Measurements from ENCODE around the gene ATF6B. TPM values are rescaled to one million over a fixed set of nuclear protein-coding genes. Genes with fewer than 3 reads are reported as not detected.

The ATF6B gene
- 10 to 100 TPM; 54.1 to 55.2 TPM for total RNA-seq

- ATAC-seq (peak; percentile 93), DNase-seq (peak; percentile 100)
- Mint-ChIP-seq H3K9me3 (no peaks in the 10 kb centered on the region), H3K27me3 (no peaks in the 10 kb centered on the region), H3K27ac (peak within 1 kb of the TSS; percentile 97), H3K36me3 (ENCODE audit: low read depth) (peaks cover 17% of the 10 kb centered on the region), H3K4me3 (peak within 1 kb of the TSS; percentile 98), H3K4me1 (ENCODE audit: low read depth) (peaks cover 37% of the 10 kb centered on the region)
- no peak for TF ChIP-seq CTCF (IDR thresholded peaks at IDR 0.05)
- ChIA-PET POLR2A (interaction anchor here (0.9 to 4.2 kb wide), 7 partner anchors 10 to 156 kb away, joined by 3 to 23 read pairs (median 4); partner anchors contain the start of genes DXO, GPSM3 and RNF5), CTCF (interaction anchor here (0.7 to 4.4 kb wide), 10 partner anchors 10 to 126 kb away, joined by 3 to 41 read pairs (median 5); partner anchors contain the start of genes GPSM3 and PRRT1)
- intact Hi-C loops (cut with micrococcal nuclease), result no loop called here
Observed at GRCh38 chr6:32127717-32128592, at the start of gene ATF6B. ATF6B (minus strand) TSS chr6:32128246; CDS start chr6:32128207, 39 bp downstream.

- ChIA-PET CTCF (interaction anchor here (0.8 to 1.0 kb wide), 2 partner anchors 18 to 23 kb away, joined by 3 read pairs; no protein-coding TSS in a partner anchor), POLR2A (interaction anchor here (1.0 to 6.5 kb wide), 5 partner anchors 10 to 669 kb away, joined by 3 to 72 read pairs (median 4); partner anchors contain the start of genes GPSM3 and PBX2)
- Mint-ChIP-seq H3K4me3 (peak overlapping the region; percentile 94), H3K9me3 (no peaks in the 10 kb centered on the region), H3K4me1 (ENCODE audit: low read depth) (peaks cover 66% of the 10 kb centered on the region), H3K36me3 (ENCODE audit: low read depth) (peaks cover 27% of the 10 kb centered on the region), H3K27me3 (no peaks in the 10 kb centered on the region), H3K27ac (peak overlapping the region; percentile 96)
- ATAC-seq (no peak), DNase-seq (peak; percentile 57)
- intact Hi-C loops (cut with micrococcal nuclease), result no loop called here
- TF ChIP-seq CTCF (IDR thresholded peaks at IDR 0.05), result no peak
Observed at GRCh38 chr6:32177183-32177787, 49.2 kb upstream of the ATF6B start.

- H3K27ac Mint-ChIP-seq, result peak overlapping the region; percentile 96
- intact Hi-C loops (cut with micrococcal nuclease), result no loop called here
- TF ChIP-seq CTCF (IDR thresholded peaks at IDR 0.05), result no peak
- H3K36me3 Mint-ChIP-seq (ENCODE audit: low read depth), result peaks cover 23% of the 10 kb centered on the region
- peaks cover 63% of the 10 kb centered on the region for H3K4me1 Mint-ChIP-seq (ENCODE audit: low read depth)
- H3K4me3 Mint-ChIP-seq, result peak overlapping the region; percentile 94
- DNase-seq, result no peak
- no peaks in the 10 kb centered on the region for H3K9me3 Mint-ChIP-seq
- no peak for ATAC-seq
- POLR2A ChIA-PET, result interaction anchor here (1.0 to 6.5 kb wide), 4 partner anchors 9 to 85 kb away, joined by 3 to 72 read pairs (median 8); partner anchors contain the start of genes GPSM3 and PBX2
- no peaks in the 10 kb centered on the region for H3K27me3 Mint-ChIP-seq
- CTCF ChIA-PET, result interaction anchor here (0.8 to 1.0 kb wide), 4 partner anchors 19 to 58 kb away, joined by 3 read pairs; no protein-coding TSS in a partner anchor
Observed at GRCh38 chr6:32176476-32177182, 48.6 kb upstream of the ATF6B start.

- Mint-ChIP-seq H3K36me3 (ENCODE audit: low read depth) (peaks cover 20% of the 10 kb centered on the region), H3K9me3 (no peaks in the 10 kb centered on the region), H3K27ac (peak within 1 kb of the TSS; percentile 96), H3K27me3 (no peaks in the 10 kb centered on the region), H3K4me1 (ENCODE audit: low read depth) (peaks cover 61% of the 10 kb centered on the region), H3K4me3 (peak within 1 kb of the TSS; percentile 94)
- intact Hi-C loops (cut with micrococcal nuclease), result no loop called here
- CTCF ChIA-PET, result interaction anchor here (0.8 to 1.0 kb wide), 3 partner anchors 20 to 57 kb away, joined by 3 read pairs; no protein-coding TSS in a partner anchor
- no peak for TF ChIP-seq CTCF (IDR thresholded peaks at IDR 0.05)
- POLR2A ChIA-PET, result interaction anchor here (1.2 to 6.5 kb wide), 3 partner anchors 14 to 84 kb away, joined by 4 to 72 read pairs (median 13); partner anchors contain the start of genes GPSM3 and PBX2
- DNase-seq (peak; percentile 98), ATAC-seq (peak; percentile 57)
Observed at GRCh38 chr6:32175711-32176475, 47.8 kb upstream of the ATF6B start, which contains the start of gene AGPAT1. AGPAT1 (minus strand) TSS chr6:32176084; CDS start chr6:32171496, 4,588 bp downstream.
